ENCODE data around the gene XRCC3. TPM values are rescaled to one million over a fixed set of nuclear protein-coding genes. Genes with fewer than 3 reads are reported as not detected.

Gene XRCC3
- total and polyA plus RNA-seq, 7 donors: 1.8 to 15.7 (median 3.6) TPM

- no peaks in the 10 kb centered on the region for H3K9me3 ChIP-seq
- DNase-seq: no peak
- no peak overlapping the region for H3K4me3 ChIP-seq
- H3K27me3 ChIP-seq: no peaks in the 10 kb centered on the region
- H3K27ac ChIP-seq: peak overlapping the region; percentile 61 to 71 (median 69)
- peaks cover 0 to 65% (median 58%) of the 10 kb centered on the region in 4 donors for H3K4me1 ChIP-seq
- intact Hi-C loops (cut with DNase I): no loop called here
- H3K36me3 ChIP-seq: peaks cover 0 to 7% (median 0%) of the 10 kb centered on the region in 4 donors
- TF ChIP-seq POLR2A (IDR thresholded peaks at IDR 0.05) (no peak), POLR2AphosphoS5 (IDR thresholded peaks at IDR 0.05) (peak in 1 of 4 donors; percentile 26)
- WGBS, 2 donors: 87 to 89% methylated on average over 24 of the region's 24 CpGs
Measured at GRCh38 chr14:103712633-103713247, 2.5 kb downstream of the XRCC3 start.

- H3K27ac ChIP-seq: peak overlapping the region; percentile 61 to 71 (median 69)
- H3K4me1 ChIP-seq: peaks cover 0 to 56% (median 49%) of the 10 kb centered on the region in 4 donors
- TF ChIP-seq POLR2A (IDR thresholded peaks at IDR 0.05) (no peak), CTCF (IDR thresholded peaks at IDR 0.05) (no peak), POLR2AphosphoS5 (IDR thresholded peaks at IDR 0.05) (peak in 1 of 4 donors; percentile 6)
- peaks cover 0 to 16% (median 2%) of the 10 kb centered on the region in 4 donors for H3K36me3 ChIP-seq
- H3K9me3 ChIP-seq: no peaks in the 10 kb centered on the region
- H3K4me3 ChIP-seq: no peak overlapping the region
- peak; percentile 84 for DNase-seq
- 17 to 60% methylated on average over 27 of the region's 27 CpGs for WGBS, 2 donors
- intact Hi-C loops (cut with DNase I): no loop called here
- no peaks in the 10 kb centered on the region for H3K27me3 ChIP-seq
Measured at GRCh38 chr14:103711516-103712431, 3.5 kb downstream of the XRCC3 start.

GRCh38 chr14:103710771-103711377, 4.4 kb downstream of the XRCC3 start:
- peaks cover 0 to 19% (median 4%) of the 10 kb centered on the region in 4 donors for H3K36me3 ChIP-seq
- H3K4me1 ChIP-seq: peaks cover 0 to 51% (median 45%) of the 10 kb centered on the region in 4 donors
- H3K4me3 ChIP-seq: no peak overlapping the region
- H3K27me3 ChIP-seq: no peaks in the 10 kb centered on the region
- intact Hi-C loops (cut with DNase I): no loop called here
- no peaks in the 10 kb centered on the region for H3K9me3 ChIP-seq
- TF ChIP-seq EP300 (IDR thresholded peaks at IDR 0.05) (no peak), CTCF (IDR thresholded peaks at IDR 0.05) (no peak), POLR2A (IDR thresholded peaks at IDR 0.05) (no peak), POLR2AphosphoS5 (IDR thresholded peaks at IDR 0.05) (no peak)
- H3K27ac ChIP-seq: peak overlapping the region; percentile 61 to 71 (median 69)
- no peak for DNase-seq
- WGBS, 2 donors: 11 to 64% methylated on average over 9 of the region's 9 CpGs

GRCh38 chr14:103709814-103710213, 5.4 kb downstream of the XRCC3 start:
- DNase-seq: no peak
- H3K4me3 ChIP-seq: no peak overlapping the region
- WGBS, 2 donors: 91 to 96% methylated on average over 15 of the region's 15 CpGs
- TF ChIP-seq POLR2A (IDR thresholded peaks at IDR 0.05) (no peak), POLR2AphosphoS5 (IDR thresholded peaks at IDR 0.05) (peak in 1 of 4 donors; percentile 19)
- no peaks in the 10 kb centered on the region for H3K27me3 ChIP-seq
- H3K36me3 ChIP-seq: peaks cover 0 to 22% (median 4%) of the 10 kb centered on the region in 4 donors
- H3K9me3 ChIP-seq: no peaks in the 10 kb centered on the region
- H3K4me1 ChIP-seq: peaks cover 0 to 50% (median 42%) of the 10 kb centered on the region in 4 donors
- intact Hi-C loops (cut with DNase I): no loop called here
- H3K27ac ChIP-seq: no peak overlapping the region

- DNase-seq: peak; percentile 85
- Histone ChIP-seq H3K9me3 (no peaks in the 10 kb centered on the region), H3K27ac (peak overlapping the region in 2 of 4 donors; percentile 10 to 31), H3K27me3 (no peaks in the 10 kb centered on the region), H3K4me3 (no peak overlapping the region), H3K4me1 (peaks cover 0 to 39% (median 34%) of the 10 kb centered on the region in 4 donors), H3K36me3 (peaks cover 0 to 33% (median 7%) of the 10 kb centered on the region in 4 donors)
- 94 to 95% methylated on average over 18 of the region's 18 CpGs for WGBS, 2 donors
- intact Hi-C loops (cut with DNase I): no loop called here
- TF ChIP-seq POLR2A (IDR thresholded peaks at IDR 0.05): no peak
- peak in 2 of 4 donors; percentile 5 to 29 for TF ChIP-seq POLR2AphosphoS5 (IDR thresholded peaks at IDR 0.05)
- TF ChIP-seq EP300 (IDR thresholded peaks at IDR 0.05): no peak
- no peak for TF ChIP-seq CTCF (IDR thresholded peaks at IDR 0.05)
Measured at GRCh38 chr14:103708750-103709187, 6.5 kb downstream of the XRCC3 start.

Data from sigmoid colon (tissue), 7 donors.